ENCODE data around the gene IFNA17. TPM values are rescaled to one million over a fixed set of nuclear protein-coding genes. Genes with fewer than 3 reads are reported as not detected.

The IFNA17 gene
- total RNA-seq, result not detected

- Histone ChIP-seq H3K4me1 (no peaks in the 10 kb centered on the region), H3K36me3 (no peaks in the 10 kb centered on the region), H3K27me3 (no peaks in the 10 kb centered on the region), H3K27ac (no peak within 1 kb of the TSS), H3K9me3 (no peaks in the 10 kb centered on the region), H3K4me3 (no peak within 1 kb of the TSS)
- TF ChIP-seq, protein P1, sequence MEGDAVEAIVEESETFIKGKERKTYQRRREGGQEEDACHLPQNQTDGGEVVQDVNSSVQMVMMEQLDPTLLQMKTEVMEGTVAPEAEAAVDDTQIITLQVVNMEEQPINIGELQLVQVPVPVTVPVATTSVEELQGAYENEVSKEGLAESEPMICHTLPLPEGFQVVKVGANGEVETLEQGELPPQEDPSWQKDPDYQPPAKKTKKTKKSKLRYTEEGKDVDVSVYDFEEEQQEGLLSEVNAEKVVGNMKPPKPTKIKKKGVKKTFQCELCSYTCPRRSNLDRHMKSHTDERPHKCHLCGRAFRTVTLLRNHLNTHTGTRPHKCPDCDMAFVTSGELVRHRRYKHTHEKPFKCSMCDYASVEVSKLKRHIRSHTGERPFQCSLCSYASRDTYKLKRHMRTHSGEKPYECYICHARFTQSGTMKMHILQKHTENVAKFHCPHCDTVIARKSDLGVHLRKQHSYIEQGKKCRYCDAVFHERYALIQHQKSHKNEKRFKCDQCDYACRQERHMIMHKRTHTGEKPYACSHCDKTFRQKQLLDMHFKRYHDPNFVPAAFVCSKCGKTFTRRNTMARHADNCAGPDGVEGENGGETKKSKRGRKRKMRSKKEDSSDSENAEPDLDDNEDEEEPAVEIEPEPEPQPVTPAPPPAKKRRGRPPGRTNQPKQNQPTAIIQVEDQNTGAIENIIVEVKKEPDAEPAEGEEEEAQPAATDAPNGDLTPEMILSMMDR (IDR thresholded peaks at IDR 0.05), result no peak
- TF ChIP-seq POLR2AphosphoS5 (IDR thresholded peaks at IDR 0.05) (no peak), POLR2A (IDR thresholded peaks at IDR 0.05) (no peak)
- 78% methylated on average over 2 of the region's 2 CpGs for WGBS
- no peak for DNase-seq (ENCODE audit: low spot score in 2 of 2)
These were observed at the start of gene IFNA17 for GRCh38 chr9:21228122-21228521. Gene IFNA17, minus strand, starts transcription at chr9:21228222. Its CDS starts 49 bp downstream, at chr9:21228173.

DNA sequence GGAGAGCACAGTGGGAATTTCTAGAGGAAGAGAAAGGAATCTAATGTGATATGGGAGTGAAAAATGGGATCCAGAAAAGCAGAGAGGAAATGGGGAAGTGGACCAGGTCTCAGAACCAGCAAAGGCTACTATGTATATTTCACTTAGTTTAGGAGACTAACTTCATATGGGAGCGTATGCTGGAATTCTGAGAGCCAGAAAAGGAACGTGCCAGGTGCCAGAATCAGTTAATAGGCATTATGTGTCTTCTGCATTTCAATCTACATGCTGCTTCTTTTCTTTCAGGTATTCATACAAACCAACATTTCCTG is 40.3 kb upstream of the IFNA17 start:
- H3K9me3 ChIP-seq, result peaks cover 7% of the 10 kb centered on the region

GRCh38 chr9:21267485-21268346 is 39.7 kb upstream of the IFNA17 start:
- Histone ChIP-seq H3K9me3 (peaks cover 7% of the 10 kb centered on the region), H3K27me3 (no peaks in the 10 kb centered on the region), H3K36me3 (no peaks in the 10 kb centered on the region), H3K4me1 (no peaks in the 10 kb centered on the region), H3K4me3 (no peak overlapping the region), H3K27ac (no peak overlapping the region)
- 60% methylated on average over 4 of the region's 4 CpGs for WGBS
- TF ChIP-seq POLR2A (IDR thresholded peaks at IDR 0.05) (no peak), POLR2AphosphoS5 (IDR thresholded peaks at IDR 0.05) (no peak), EP300 (IDR thresholded peaks at IDR 0.05) (no peak)
- TF ChIP-seq, protein P1 (IDR thresholded peaks at IDR 0.05), result no peak
- DNase-seq (ENCODE audit: low spot score in 2 of 2), result no peak

More for the DNA sequence above, 40.3 kb upstream of the IFNA17 start:
- no peak overlapping the region for H3K4me3 ChIP-seq
- H3K36me3 ChIP-seq, result no peaks in the 10 kb centered on the region
- no peaks in the 10 kb centered on the region for H3K4me1 ChIP-seq
- H3K27me3 ChIP-seq, result no peaks in the 10 kb centered on the region
- TF ChIP-seq, protein P1 (IDR thresholded peaks at IDR 0.05), result no peak
- TF ChIP-seq POLR2A (IDR thresholded peaks at IDR 0.05) (no peak), POLR2AphosphoS5 (IDR thresholded peaks at IDR 0.05) (no peak), EP300 (IDR thresholded peaks at IDR 0.05) (no peak)
- WGBS, result 42% methylated on average over 2 of the region's 2 CpGs
- no peak for DNase-seq (ENCODE audit: low spot score in 2 of 2)
- no peak overlapping the region for H3K27ac ChIP-seq

DNA sequence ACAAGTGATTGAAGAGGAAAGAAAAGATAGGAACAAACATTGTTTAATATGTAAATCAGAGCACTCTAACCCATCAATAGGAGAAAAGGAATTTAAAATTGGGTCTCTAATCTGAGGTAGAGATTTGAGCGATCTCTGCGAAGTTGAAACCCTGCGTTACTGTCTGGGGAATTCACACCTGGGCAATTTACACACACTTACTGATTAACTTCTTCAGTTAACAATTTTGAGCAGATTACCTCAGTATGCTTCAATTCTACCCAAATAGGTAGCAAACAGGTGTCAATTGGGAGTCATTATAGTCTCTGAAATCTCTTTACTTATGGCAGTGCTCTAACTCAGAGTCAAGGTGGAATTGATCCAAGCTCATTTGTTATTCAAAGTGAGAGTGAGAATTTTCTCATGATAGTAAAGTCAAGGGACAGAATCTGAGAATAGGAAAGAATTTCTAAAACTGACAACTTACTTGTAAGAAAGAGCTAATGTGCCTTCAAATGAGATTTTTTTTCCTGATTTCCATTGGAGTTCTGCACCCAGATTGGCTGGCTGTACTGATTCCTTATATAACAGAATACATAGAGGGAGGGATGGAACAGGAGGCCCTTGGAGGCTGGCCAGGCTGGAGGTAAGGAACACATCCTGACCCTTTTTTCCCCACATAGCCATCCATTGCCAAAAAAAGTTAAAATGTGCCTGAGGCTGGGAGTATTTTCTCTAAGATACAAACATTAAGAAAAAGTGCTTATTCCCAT is 38.9 kb upstream of the IFNA17 start:
- Histone ChIP-seq H3K9me3 (peaks cover 7% of the 10 kb centered on the region), H3K27ac (no peak overlapping the region), H3K4me3 (no peak overlapping the region), H3K4me1 (no peaks in the 10 kb centered on the region), H3K27me3 (no peaks in the 10 kb centered on the region), H3K36me3 (no peaks in the 10 kb centered on the region)
- WGBS, result 31% methylated on average over 3 of the region's 3 CpGs
- TF ChIP-seq POLR2AphosphoS5 (IDR thresholded peaks at IDR 0.05) (no peak), POLR2A (IDR thresholded peaks at IDR 0.05) (no peak), EP300 (IDR thresholded peaks at IDR 0.05) (no peak)
- TF ChIP-seq, protein P1 (IDR thresholded peaks at IDR 0.05), result no peak
- DNase-seq (ENCODE audit: low spot score in 2 of 2), result no peak
